Measurements from ENCODE around the gene HSD17B12.

GRCh38 chr11:43853781-43854180 is 173.2 kb downstream of the HSD17B12 start:
- TF ChIP-seq REST (IDR thresholded peaks at IDR 0.05) (no peak), SREBF2 (IDR thresholded peaks at IDR 0.05) (no peak), ESRRA (IDR thresholded peaks at IDR 0.05; ENCODE audit: borderline replicate concordance, low read length) (no peak), HOXA7 (CRISPR knock-in tag; IDR thresholded peaks at IDR 0.05) (no peak), JUN (IDR thresholded peaks at IDR 0.05) (no peak), MAX (IDR thresholded peaks at IDR 0.05) (no peak), SMC3 (IDR thresholded peaks at IDR 0.05) (no peak), POLR2A (IDR thresholded peaks at IDR 0.05; ENCODE audit: low read length) (no peak), CEBPB (IDR thresholded peaks at IDR 0.05) (no peak), PHF8 (IDR thresholded peaks at IDR 0.05; ENCODE audit: borderline replicate concordance, low read depth) (no peak), EP300 (IDR thresholded peaks at IDR 0.05) (no peak)
- TF ChIP-seq, protein P1, sequence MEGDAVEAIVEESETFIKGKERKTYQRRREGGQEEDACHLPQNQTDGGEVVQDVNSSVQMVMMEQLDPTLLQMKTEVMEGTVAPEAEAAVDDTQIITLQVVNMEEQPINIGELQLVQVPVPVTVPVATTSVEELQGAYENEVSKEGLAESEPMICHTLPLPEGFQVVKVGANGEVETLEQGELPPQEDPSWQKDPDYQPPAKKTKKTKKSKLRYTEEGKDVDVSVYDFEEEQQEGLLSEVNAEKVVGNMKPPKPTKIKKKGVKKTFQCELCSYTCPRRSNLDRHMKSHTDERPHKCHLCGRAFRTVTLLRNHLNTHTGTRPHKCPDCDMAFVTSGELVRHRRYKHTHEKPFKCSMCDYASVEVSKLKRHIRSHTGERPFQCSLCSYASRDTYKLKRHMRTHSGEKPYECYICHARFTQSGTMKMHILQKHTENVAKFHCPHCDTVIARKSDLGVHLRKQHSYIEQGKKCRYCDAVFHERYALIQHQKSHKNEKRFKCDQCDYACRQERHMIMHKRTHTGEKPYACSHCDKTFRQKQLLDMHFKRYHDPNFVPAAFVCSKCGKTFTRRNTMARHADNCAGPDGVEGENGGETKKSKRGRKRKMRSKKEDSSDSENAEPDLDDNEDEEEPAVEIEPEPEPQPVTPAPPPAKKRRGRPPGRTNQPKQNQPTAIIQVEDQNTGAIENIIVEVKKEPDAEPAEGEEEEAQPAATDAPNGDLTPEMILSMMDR (IDR thresholded peaks at IDR 0.05), result no peak
- TF ChIP-seq, protein P2, sequence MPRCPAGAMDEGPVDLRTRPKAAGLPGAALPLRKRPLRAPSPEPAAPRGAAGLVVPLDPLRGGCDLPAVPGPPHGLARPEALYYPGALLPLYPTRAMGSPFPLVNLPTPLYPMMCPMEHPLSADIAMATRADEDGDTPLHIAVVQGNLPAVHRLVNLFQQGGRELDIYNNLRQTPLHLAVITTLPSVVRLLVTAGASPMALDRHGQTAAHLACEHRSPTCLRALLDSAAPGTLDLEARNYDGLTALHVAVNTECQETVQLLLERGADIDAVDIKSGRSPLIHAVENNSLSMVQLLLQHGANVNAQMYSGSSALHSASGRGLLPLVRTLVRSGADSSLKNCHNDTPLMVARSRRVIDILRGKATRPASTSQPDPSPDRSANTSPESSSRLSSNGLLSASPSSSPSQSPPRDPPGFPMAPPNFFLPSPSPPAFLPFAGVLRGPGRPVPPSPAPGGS (IDR thresholded peaks at IDR 0.05), result no peak

All from A549 (cell line).